ENCODE results near the gene CENPK.
"Not testable (repeated sequence)": the region's sequence is repeated elsewhere in the genome, so short reads cannot be mapped to it uniquely, and the experiment has no call there.

Gene CENPK

DNA sequence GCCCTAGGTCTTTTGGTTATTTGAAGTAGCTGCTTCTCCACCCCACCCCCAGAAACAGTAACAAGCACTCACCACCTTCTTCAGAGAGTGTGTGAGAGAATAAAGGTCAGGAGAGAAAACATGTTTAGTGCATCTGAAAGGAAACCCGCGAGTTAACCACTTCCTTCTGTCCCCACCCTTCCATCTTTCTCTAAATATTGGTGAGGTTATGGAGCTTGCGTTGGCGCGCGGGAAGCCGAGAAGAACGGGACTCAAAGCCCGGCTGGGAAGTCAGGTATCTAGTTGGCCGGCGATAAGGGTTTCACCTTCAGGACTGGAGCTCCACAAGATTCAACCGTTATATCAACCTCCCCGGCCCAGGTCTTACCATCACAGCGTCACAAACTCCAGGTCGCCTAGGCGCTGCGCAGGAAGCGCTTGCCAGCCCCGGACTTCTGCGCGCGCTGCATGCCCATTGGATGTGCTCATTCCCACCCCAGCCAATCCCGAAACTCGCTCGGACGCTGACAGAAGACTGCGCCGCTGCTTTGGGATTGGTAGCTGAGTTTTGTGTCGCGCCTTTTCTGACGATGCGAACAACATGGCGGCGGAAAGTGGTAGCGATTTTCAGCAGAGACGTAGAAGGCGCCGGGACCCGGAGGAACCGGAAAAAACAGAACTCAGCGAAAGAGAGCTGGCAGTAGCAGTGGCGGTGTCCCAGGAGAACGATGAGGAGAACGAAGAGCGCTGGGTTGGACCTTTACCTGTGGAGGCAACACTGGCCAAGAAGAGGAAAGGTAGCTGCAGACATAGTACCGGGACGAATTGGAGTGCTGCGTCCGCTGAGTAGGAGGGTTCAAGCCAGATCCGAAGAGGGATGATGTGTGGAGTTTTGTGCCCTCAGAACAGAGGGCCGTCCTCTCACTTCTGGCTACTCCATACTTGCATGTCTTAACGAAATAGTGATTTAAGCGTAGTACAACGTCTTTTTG, at the start of gene CENPK, which contains the start of gene PPWD1:
CENPK (minus strand) TSS at position 438 of the 971 bp plus-strand sequence. CDS start 8,261 bp downstream, outside the sequence.
PPWD1 (plus strand) TSS at position 566 of the 971 bp plus-strand sequence; CDS start at position 581, 15 bp downstream.
- peak; percentile 96 for DNase-seq

DNA sequence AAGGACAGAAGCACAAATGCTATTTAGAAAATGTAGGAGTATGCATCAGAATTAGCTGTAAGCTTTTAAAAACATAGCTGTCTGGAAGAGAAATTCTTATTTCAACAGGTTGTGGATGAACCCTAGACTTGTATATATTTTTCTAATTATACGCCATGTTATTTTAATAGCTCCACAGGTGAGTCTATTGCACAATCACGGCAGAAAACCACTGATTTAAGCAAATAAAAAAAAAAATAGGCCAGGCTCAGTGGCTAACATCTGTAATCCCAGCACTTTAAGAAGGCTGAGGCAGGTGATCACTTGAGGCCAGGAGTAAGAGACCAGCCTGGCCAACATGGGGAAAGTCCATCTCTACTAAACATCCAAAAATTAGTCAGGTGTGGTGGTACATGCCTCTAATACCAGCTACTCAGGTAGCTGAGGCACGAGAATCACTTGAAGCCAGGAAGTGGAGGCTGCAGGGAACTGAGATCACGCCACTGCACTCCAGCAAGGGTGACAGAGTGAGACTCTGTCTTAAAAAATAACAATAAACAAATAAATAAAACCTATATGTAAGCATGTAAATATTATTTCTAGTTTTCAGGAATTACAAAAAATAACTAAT, 49.4 kb upstream of the CENPK start:
- DNase-seq: no peak

DNA sequence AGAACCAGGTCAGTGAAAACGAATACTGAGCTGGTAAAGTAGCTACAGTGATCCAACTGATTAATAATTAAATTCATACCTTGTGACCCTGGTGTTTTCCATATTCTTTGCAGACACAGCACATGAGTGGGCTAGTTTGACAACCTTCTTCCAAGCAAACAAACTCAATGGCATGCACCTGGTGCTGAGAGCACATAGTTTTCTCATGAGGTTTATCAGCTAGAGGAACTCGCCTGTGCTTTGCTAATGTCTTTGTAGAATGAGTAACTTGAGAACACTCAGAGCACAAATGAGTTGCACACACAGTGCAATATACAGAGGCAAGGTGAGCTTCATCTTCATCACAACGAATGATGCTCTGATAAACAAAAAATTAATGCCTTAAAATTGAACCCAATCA, 48.6 kb upstream of the CENPK start:
- DNase-seq: no peak

- DNase-seq: not testable (repeated sequence)
Observed at GRCh38 chr5:65601761-65602160, 38.8 kb upstream of the CENPK start.

- DNase-seq: no peak
Observed at GRCh38 chr5:65588694-65589093, 25.7 kb upstream of the CENPK start.

- DNase-seq: no peak
Observed at GRCh38 chr5:65577141-65577540, 14.2 kb upstream of the CENPK start.

- no peak for DNase-seq
Observed at GRCh38 chr5:65570598-65571226, 7.7 kb upstream of the CENPK start.

GRCh38 chr5:65566505-65566904, 3.5 kb upstream of the CENPK start:
- no peak for DNase-seq

GRCh38 chr5:65563777-65564176, 809 bp upstream of the CENPK start:
- no peak for DNase-seq

DNA sequence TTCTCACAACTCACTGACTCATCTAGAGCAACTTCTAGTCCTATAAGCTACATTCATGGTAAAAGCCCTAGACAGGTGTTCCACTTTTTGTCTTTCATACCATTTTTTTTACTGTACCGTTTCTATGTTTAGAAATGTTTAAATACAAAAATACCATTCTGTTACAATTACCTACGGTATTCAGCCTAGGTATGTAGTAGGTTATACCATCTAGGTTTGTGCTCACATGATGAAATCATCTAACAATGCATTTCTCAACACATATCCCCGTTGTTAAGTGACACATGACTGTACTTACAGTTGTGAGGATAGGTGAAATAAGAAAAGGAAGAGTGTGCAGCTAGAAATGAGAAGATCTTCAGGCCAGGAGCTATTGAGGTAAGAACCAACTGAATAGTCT, 6.2 kb downstream of the CENPK start:
- no peak for DNase-seq

GRCh38 chr5:65556181-65556580, 6.8 kb downstream of the CENPK start:
- no peak for DNase-seq

- DNase-seq: no peak
Observed at GRCh38 chr5:65555287-65555686, 7.7 kb downstream of the CENPK start.

DNA sequence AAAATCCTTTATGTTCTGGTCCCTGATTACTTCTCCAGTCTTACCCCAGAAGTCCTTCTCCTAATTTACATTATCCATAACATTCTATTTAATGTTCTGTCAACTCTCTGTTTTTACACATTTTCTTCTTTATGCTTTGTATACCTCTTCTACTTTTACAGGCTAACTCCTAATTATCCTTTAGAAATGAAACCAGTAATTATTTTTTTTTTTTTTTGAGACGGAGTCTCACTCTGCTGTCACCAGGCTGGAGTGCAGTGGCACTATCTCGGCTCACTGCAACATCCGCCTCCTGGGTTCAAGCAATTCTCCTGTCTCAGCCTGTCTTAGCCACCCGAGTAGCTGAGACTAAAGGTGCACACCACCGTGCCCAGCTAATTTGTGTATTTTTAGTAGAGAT, 9.0 kb downstream of the CENPK start:
- DNase-seq: no peak

DNA sequence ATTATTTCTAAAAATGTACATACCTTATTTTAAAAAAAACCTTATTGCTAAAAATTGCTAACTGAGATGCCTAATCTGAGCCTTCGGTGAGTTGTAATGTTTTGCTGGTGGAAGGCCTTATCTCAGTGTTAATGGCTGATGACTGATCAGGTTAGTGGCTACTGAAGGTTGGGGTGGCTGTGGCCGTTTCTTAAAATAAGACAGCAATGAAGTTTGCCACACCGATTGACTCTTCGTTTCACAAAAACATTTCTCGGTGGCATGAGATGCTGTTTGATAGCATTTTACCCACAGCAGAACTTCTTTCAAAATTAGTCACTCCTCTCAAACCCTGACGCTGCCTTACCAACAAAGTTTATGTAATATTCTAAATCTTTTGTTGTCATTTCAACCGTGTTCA, 14.7 kb downstream of the CENPK start:
- DNase-seq: no peak

DNA sequence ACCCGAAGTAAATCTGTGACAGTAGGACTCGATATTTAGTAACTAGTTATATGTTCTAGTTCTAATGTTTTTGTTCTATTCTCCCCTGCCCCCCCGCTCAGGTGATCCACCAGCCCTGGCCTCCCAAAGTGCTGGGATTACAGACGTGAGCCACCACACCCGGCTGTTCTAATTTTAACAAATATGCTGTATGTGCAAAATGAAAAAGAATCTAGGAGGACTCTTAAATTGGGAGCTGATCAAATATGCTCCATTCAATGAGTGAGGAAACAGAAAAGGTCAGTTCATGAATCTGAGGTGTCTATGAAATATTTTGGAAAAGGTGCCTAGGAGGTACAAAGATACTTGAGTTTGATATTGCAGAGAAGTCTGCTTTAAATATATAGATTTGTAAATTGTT, 16.8 kb downstream of the CENPK start:
- no peak for DNase-seq

DNA sequence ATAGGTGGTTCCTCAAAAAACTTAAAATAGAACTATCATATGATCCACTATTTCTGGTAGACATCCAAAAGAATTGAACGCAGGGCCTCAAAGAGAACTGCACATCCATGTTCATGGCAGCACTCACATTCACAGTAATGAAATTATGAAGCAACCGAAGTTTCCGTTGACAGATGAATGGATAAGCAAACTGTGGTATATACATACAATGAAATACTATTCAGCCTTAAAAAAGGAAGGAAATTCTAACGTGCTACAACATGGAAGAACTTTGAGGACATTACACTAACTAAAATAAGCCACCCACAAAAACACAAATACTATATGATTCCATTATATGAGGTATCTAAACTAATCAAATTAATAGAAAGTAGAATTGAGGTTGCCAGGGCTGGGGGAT, 18.5 kb downstream of the CENPK start:
- DNase-seq: no peak

DNA sequence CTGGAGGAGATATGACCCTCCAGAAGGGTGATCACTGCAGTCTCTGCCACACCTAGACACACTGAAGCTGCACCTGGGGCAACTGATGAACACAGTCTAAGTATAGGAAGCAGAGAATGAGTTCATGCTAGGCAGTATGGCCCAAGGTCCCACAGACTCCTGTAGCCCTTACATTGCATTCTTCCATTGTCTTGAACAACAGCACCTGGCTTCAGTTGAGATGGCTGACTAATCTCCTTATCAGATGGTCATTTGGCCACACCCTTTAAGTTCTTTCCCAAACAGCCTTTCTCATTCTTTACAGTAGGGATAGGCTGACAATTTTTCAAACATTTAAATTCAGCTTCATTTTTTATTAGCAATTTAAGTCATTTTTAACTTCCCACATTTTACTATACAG, 23.1 kb downstream of the CENPK start:
- DNase-seq: no peak

DNA sequence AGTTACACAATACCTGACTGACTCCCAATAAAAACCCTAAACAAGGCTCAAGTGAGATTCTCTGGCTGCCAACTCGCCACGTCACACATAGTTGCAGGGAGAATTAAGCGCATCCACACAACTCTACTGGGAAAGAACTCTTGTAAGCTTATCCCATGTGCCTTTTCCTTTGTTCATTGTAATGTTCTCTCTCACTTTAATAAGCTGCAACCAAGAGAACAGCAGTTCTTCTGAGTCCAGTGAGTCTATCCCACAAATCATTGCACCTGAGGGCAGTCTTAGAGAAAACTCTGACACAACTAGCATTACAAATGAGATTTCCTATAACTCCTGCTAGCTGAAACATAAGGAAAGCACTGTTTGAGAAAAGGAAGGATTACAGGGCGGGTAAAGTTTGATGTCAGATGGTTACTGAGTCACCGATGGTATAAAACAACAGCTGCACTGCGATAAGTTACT, 27.4 kb downstream of the CENPK start:
- DNase-seq: no peak

GRCh38 chr5:65530904-65531303, 32.1 kb downstream of the CENPK start:
- DNase-seq: no peak

DNA sequence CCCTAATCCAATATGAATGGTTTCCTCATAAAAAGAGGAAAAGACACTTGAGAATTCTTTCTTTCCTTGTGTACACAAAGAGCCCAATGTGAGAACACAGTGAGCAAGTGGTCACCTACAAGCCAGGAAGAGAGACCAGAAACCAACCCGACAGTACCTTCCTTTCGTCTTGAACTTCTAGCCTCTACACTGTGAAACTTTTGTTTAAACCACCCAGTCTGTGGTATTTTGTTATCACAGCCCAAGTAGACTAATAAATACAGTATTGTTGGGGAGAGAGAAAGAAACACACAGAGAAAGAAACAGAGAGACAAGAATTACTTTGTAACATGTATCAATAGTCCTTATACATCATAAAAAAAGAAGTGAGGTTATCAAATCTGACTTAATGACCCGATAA, 37.2 kb downstream of the CENPK start:
- DNase-seq: no peak

- no peak for DNase-seq
Observed at GRCh38 chr5:65512170-65512937, 50.6 kb downstream of the CENPK start.

DNA sequence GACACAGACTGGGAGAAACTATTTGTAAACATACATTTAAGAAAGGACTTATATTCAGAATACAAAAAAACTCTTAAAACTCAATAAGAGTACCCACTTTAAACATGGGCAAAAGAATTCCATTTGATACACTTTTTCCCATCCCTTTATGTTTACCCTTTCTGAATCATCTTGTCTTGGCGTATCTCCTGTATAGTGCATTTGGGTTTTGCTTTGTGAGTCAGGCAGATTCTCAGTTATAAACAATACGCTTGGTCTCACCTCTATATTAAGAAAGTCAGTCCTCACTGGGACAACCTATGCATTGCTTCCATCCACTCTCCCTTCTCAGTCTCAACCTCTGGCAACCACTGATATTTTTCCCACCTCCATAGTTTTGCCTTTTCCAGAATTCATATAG, 54.0 kb downstream of the CENPK start:
- no peak for DNase-seq

- no peak for DNase-seq
Observed at GRCh38 chr5:65506961-65507360, 56.0 kb downstream of the CENPK start.
